ENCODE results near the gene LLGL1.
A peak's percentile ranks its signal among the peaks of the same experiment; 100 is the strongest.

The LLGL1 gene

GRCh38 chr17:18182110-18182977, 43.1 kb upstream of the LLGL1 start:
- TF ChIP-seq, protein P1, sequence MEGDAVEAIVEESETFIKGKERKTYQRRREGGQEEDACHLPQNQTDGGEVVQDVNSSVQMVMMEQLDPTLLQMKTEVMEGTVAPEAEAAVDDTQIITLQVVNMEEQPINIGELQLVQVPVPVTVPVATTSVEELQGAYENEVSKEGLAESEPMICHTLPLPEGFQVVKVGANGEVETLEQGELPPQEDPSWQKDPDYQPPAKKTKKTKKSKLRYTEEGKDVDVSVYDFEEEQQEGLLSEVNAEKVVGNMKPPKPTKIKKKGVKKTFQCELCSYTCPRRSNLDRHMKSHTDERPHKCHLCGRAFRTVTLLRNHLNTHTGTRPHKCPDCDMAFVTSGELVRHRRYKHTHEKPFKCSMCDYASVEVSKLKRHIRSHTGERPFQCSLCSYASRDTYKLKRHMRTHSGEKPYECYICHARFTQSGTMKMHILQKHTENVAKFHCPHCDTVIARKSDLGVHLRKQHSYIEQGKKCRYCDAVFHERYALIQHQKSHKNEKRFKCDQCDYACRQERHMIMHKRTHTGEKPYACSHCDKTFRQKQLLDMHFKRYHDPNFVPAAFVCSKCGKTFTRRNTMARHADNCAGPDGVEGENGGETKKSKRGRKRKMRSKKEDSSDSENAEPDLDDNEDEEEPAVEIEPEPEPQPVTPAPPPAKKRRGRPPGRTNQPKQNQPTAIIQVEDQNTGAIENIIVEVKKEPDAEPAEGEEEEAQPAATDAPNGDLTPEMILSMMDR (conservative IDR thresholded peaks at IDR 0.05; ENCODE audit: low read length): no peak
- H3K4me3 ChIP-seq (ENCODE audit: low read length): peak overlapping the region; percentile 79
- DNase-seq (ENCODE audit: low read depth): no peak

DNA sequence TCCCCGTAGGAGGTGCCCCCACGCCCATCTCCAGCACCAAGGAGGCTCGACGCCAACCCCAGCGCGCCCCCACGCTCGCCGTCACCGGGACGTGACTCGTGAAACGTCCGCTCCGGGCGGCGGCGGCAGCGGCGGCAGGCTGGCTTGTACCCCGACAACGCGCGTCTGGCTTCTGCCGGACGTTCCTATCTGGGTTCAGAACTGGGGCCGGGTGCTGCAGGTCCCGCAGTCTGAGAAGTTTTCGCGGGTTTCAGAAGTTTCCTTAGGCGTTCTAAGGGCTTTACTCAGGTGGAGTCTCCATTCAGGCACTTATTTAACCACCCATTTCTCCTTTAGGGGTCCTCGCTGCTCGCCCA, 42.5 kb upstream of the LLGL1 start:
- H3K4me3 ChIP-seq (ENCODE audit: low read length): peak overlapping the region; percentile 79
- DNase-seq (ENCODE audit: low read depth): peak; percentile 89
- TF ChIP-seq, protein P1 (conservative IDR thresholded peaks at IDR 0.05; ENCODE audit: low read length): no peak

DNA sequence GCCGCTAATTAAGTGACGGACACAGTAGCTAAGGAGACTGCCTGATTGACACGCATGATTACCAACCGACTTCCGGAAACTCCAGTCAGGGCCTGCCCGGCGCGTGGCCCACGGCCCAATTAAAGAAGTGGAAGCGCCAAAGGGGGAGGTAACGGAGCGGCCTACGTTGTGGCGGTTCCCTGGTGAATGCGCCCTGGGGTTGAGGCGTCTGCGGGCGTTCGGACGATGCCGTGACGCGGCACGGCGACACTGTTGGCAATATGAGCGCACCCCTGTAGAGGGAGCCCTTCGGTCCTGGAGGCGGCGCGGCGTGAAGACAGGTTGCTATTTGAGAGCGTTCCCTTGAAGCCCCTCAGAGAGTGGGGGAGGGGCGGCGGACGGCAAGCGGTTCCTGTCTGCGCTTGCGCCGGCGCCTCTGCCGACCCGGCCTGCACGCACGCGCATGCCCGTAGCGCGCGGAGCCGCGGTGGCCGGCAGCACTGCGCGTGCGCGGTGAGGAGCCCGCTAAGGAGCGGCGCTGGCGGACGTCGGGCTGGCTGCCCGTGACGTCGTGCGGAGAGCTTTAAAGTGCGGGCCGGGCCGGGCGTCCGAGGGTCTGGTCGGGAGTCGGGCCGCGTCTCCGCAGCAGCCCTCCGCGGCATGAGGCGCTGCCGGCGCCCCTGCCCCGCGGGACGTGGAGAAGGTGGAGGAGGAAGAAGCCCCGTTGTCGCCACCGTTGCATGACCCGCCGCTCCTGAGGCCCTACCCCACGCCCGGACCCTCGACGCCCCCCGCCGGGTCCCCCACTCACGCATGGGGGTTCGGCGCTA, 41.9 kb upstream of the LLGL1 start, which contains the start of gene ALKBH5:
Gene ALKBH5, plus strand, starts transcription at position 495 of the 809 bp plus-strand sequence. CDS start 416 bp downstream, outside the sequence.
- DNase-seq (ENCODE audit: low read depth): peak; percentile 100
- TF ChIP-seq, protein P1 (conservative IDR thresholded peaks at IDR 0.05; ENCODE audit: low read length): peak; percentile 29
- peak within 1 kb of the TSS; percentile 90 for H3K4me3 ChIP-seq (ENCODE audit: low read length)

GRCh38 chr17:18184143-18185031, 41.0 kb upstream of the LLGL1 start:
- DNase-seq (ENCODE audit: low read depth): peak; percentile 42
- TF ChIP-seq, protein P1 (conservative IDR thresholded peaks at IDR 0.05; ENCODE audit: low read length): no peak
- peak overlapping the region; percentile 90 for H3K4me3 ChIP-seq (ENCODE audit: low read length)

GRCh38 chr17:18185391-18185790, 40.0 kb upstream of the LLGL1 start:
- TF ChIP-seq, protein P1 (conservative IDR thresholded peaks at IDR 0.05; ENCODE audit: low read length): no peak
- peak overlapping the region; percentile 90 for H3K4me3 ChIP-seq (ENCODE audit: low read length)
- DNase-seq (ENCODE audit: low read depth): peak; percentile 52

DNA sequence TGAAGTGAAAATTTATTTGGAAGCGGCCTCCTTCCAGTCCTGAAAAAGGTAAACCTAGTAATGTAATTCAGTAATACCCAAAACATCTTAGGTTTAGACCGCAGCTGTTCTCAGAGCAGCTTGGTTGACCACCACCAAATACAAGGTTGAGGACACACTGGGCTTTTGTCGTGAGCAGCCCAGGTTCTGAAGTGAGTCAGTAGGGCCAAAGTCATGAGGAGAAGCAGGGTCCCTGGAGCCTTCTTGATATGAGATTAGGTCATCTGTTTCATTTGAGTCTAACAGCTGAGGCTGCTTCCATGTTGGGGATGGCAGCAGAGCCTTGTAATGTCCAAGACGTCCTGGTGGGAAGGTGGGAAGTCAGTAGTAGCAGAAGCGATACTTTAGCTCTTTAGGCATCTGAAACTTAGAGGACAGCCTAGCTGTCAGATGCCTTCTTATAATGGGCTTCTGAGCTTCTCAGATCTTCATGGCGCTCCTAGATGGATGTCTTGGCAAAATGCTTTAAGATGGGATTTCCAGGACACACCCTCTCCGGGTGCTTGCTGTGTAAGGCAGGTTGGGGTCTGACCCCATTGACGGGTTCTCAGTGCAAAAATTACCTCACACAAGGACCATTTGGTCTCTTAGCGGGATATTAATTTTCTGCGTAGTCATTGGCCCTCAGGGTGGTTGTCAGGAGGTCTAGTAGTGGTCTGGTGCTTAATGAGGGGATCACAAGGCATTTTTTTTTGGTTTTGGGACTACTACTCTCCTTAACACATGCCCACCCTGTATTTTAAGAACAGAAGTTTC, 39.4 kb upstream of the LLGL1 start:
- no peak for DNase-seq (ENCODE audit: low read depth)
- TF ChIP-seq, protein P1 (conservative IDR thresholded peaks at IDR 0.05; ENCODE audit: low read length): no peak
- peak overlapping the region; percentile 90 for H3K4me3 ChIP-seq (ENCODE audit: low read length)
